HFFc6 (cell line): ENCODE results near the gene GPHA2. TPM values are rescaled to one million over a fixed set of nuclear protein-coding genes. Genes with fewer than 3 reads are reported as not detected.
A peak's percentile ranks its signal among the peaks of the same experiment; 100 is the strongest.

Experiments
- DNase-seq: peaks from one replicate; pipeline ENCODE4 v3.0.0-alpha.2; 2018
- H3K27ac Mint-ChIP-seq: 2 replicates; pipeline ENCODE4 v1.8.0; 2020; ENCODE audit warnings: mild to moderate bottlenecking, mixed read lengths
- H3K27me3 Mint-ChIP-seq: 2 replicates; pipeline ENCODE4 v1.8.0; 2021; ENCODE audit warnings: mild to moderate bottlenecking, moderate library complexity, mixed read lengths; ENCODE audit not compliant: insufficient read depth
- H3K36me3 Mint-ChIP-seq: 2 replicates; pipeline ENCODE4 v1.8.0; 2021; ENCODE audit warnings: low read depth, mixed read lengths
- H3K4me1 Mint-ChIP-seq: 2 replicates; pipeline ENCODE4 v1.8.0; 2020; ENCODE audit warnings: low read depth, mixed read lengths
- H3K4me3 Mint-ChIP-seq: 2 replicates; pipeline ENCODE4 v1.8.0; 2020; ENCODE audit warnings: mild to moderate bottlenecking, moderate library complexity, mixed read lengths
- H3K9me3 Mint-ChIP-seq: 2 replicates; pipeline ENCODE4 v1.8.0; 2020; ENCODE audit warnings: mild to moderate bottlenecking, mixed read lengths
- CTCF ChIP-seq: fragments of 200-600 bp; sonication (generic); IDR thresholded peaks from 2 replicates; pipeline ENCODE4 v1.5.0; 2021; ENCODE audit warnings: antibody characterized with exemption, mild to moderate bottlenecking
- total RNA-seq, 6 experiments: library from RNA; stranded (reverse); fragmentation: NEBNext Ultra II Directional; extraction: Animal tissue kit (Norgen Biotek cat#: 25700); gene quantifications; 2 replicates in 1 of 6; 3 replicates in 5 of 6; pipeline ENCODE4 v1.2.3, GENCODE V29; 2021

GPHA2 gene
- total RNA-seq, 6 experiments from 2014 or later: not detected

- TF ChIP-seq CTCF: no peak
- Mint-ChIP-seq H3K9me3 (no peaks in the 10 kb centered on the region), H3K27ac (peak within 1 kb of the TSS; percentile 94), H3K27me3 (no peaks in the 10 kb centered on the region), H3K4me1 (peaks cover 19% of the 10 kb centered on the region), H3K4me3 (peak within 1 kb of the TSS; percentile 95), H3K36me3 (no peaks in the 10 kb centered on the region)
- DNase-seq: peak; percentile 94
Measured at GRCh38 chr11:64923944-64924909, 11.5 kb downstream of the GPHA2 start, which contains the start of gene PPP2R5B. Gene PPP2R5B (plus strand): TSS chr11:64924689. CDS start chr11:64925735, 1,046 bp downstream.

- peaks cover 22% of the 10 kb centered on the region for H3K4me1 Mint-ChIP-seq
- H3K27me3 Mint-ChIP-seq: no peaks in the 10 kb centered on the region
- no peaks in the 10 kb centered on the region for H3K9me3 Mint-ChIP-seq
- H3K4me3 Mint-ChIP-seq: no peak overlapping the region
- DNase-seq: no peak
- TF ChIP-seq CTCF: no peak
- H3K27ac Mint-ChIP-seq: no peak overlapping the region
- no peaks in the 10 kb centered on the region for H3K36me3 Mint-ChIP-seq
Measured at GRCh38 chr11:64923151-64923661, 12.5 kb downstream of the GPHA2 start.

GRCh38 chr11:64921384-64921783, 14.3 kb downstream of the GPHA2 start:
- no peak overlapping the region for H3K4me3 Mint-ChIP-seq
- H3K4me1 Mint-ChIP-seq: peaks cover 34% of the 10 kb centered on the region
- H3K36me3 Mint-ChIP-seq: no peaks in the 10 kb centered on the region
- H3K27ac Mint-ChIP-seq: no peak overlapping the region
- no peak for DNase-seq
- no peak for TF ChIP-seq CTCF
- H3K9me3 Mint-ChIP-seq: no peaks in the 10 kb centered on the region
- no peaks in the 10 kb centered on the region for H3K27me3 Mint-ChIP-seq

- no peak overlapping the region for H3K27ac Mint-ChIP-seq
- H3K36me3 Mint-ChIP-seq: no peaks in the 10 kb centered on the region
- H3K4me1 Mint-ChIP-seq: peaks cover 42% of the 10 kb centered on the region
- TF ChIP-seq CTCF: no peak
- peak overlapping the region; percentile 26; the same call in 1 of the 2 replicates for H3K4me3 Mint-ChIP-seq
- DNase-seq: no peak
- no peaks in the 10 kb centered on the region for H3K9me3 Mint-ChIP-seq
- no peaks in the 10 kb centered on the region for H3K27me3 Mint-ChIP-seq
Measured at GRCh38 chr11:64920124-64920523, 15.6 kb downstream of the GPHA2 start.

GRCh38 chr11:64919627-64920026, 16.1 kb downstream of the GPHA2 start:
- Mint-ChIP-seq H3K4me1 (peaks cover 42% of the 10 kb centered on the region), H3K9me3 (no peaks in the 10 kb centered on the region), H3K27ac (peak overlapping the region; percentile 35; the same call in 1 of the 2 replicates), H3K27me3 (no peaks in the 10 kb centered on the region), H3K4me3 (peak overlapping the region; percentile 26; the same call in 1 of the 2 replicates), H3K36me3 (no peaks in the 10 kb centered on the region)
- no peak for TF ChIP-seq CTCF
- DNase-seq: no peak
